IMR-90 (cell line): Measurements from ENCODE around the gene TENT5C. TPM values are rescaled to one million over a fixed set of nuclear protein-coding genes. Genes with fewer than 3 reads are reported as not detected.

ENCODE experiments used
- ATAC-seq: fragments of 200-7000 bp; cut with Tn5 transposase; 2 replicates; pipeline ENCODE4 v1.9.1; 2020; ENCODE audit warnings: low read depth, mild to moderate bottlenecking, moderate library complexity
- BruUV-seq: library from RNA; stranded (reverse); fragments of 400-500 nt; replicated peaks from 2 replicates; lab custom pipeline; 2021; lab: Mats Ljungman, UMichigan
- CTCF ChIA-PET: fragments of 300-600 bp; formaldehyde crosslinking; extraction: SDS; loops from one replicate; lab custom pipeline; 2021; ENCODE audit warnings: antibody characterized with exemption; lab: Yijun Ruan, JAX
- POLR2A ChIA-PET: fragments of 300-600 bp; sonication (Branson Sonifier 250); formaldehyde crosslinking; loops from one replicate; lab custom pipeline; 2022; ENCODE audit warnings: antibody characterized with exemption; ENCODE audit not compliant: unreplicated experiment; lab: Charles Lee
- DNase-seq: peaks from one replicate; pipeline ENCODE4 v3.0.0; 2013
- H2AFZ ChIP-seq: replicated peaks from 2 replicates; pipeline ENCODE3; 2013; ENCODE audit warnings: low read length, mild to moderate bottlenecking; ENCODE audit not compliant: poor library complexity
- H2AK5ac ChIP-seq: 2 replicates; pipeline ENCODE4 v1.6.1; 2013; ENCODE audit warnings: low read depth, low read length, inconsistent platforms
- H2AK9ac ChIP-seq: replicated peaks from 2 replicates; pipeline ENCODE3; 2013; ENCODE audit warnings: mild to moderate bottlenecking, low read depth, low read length, moderate library complexity; ENCODE audit not compliant: poor library complexity
- H2BK120ac ChIP-seq: 2 replicates; pipeline ENCODE4 v1.6.1; 2013; ENCODE audit warnings: low read depth, low read length, inconsistent platforms
- H2BK15ac ChIP-seq: 3 replicates; pipeline ENCODE4 v1.6.1; 2013; ENCODE audit warnings: low read depth, low read length, inconsistent platforms
- H2BK20ac ChIP-seq: 2 replicates; pipeline ENCODE4 v1.6.1; 2013; ENCODE audit warnings: low read depth, mild to moderate bottlenecking, inconsistent platforms, low read length, moderate library complexity
- H2BK5ac ChIP-seq: 2 replicates; pipeline ENCODE4 v1.6.1; 2013; ENCODE audit warnings: mild to moderate bottlenecking, low read depth, low read length, inconsistent platforms; ENCODE audit not compliant: poor library complexity, severe bottlenecking
- H3K14ac ChIP-seq: replicated peaks from 2 replicates; pipeline ENCODE4 v1.6.1; 2013; ENCODE audit warnings: low read depth, low read length, inconsistent platforms
- H3K18ac ChIP-seq: 2 replicates; pipeline ENCODE4 v1.6.1; 2013; ENCODE audit warnings: low read depth, low read length, control low read depth
- H3K23ac ChIP-seq: 2 replicates; pipeline ENCODE4 v1.6.1; 2013; ENCODE audit warnings: low read depth, low read length, inconsistent platforms
- H3K27ac ChIP-seq: 2 replicates; pipeline ENCODE4 v1.5.1; 2013; ENCODE audit warnings: mild to moderate bottlenecking, control low read depth, low read length; ENCODE audit not compliant: insufficient read depth
- H3K27me3 ChIP-seq: 2 replicates; pipeline ENCODE4 v1.6.1; 2013; ENCODE audit warnings: low read length; ENCODE audit not compliant: control insufficient read depth, insufficient read depth
- H3K36me3 ChIP-seq: 2 replicates; pipeline ENCODE4 v1.6.1; 2013; ENCODE audit warnings: low read length, mixed read lengths; ENCODE audit not compliant: control insufficient read depth, insufficient read depth
- H3K4ac ChIP-seq: 2 replicates; pipeline ENCODE4 v1.6.1; 2013; ENCODE audit warnings: low read depth, low read length, inconsistent platforms
- H3K4me1 ChIP-seq: 2 replicates; pipeline ENCODE4 v1.6.1; 2013; ENCODE audit warnings: low read length, mixed read lengths; ENCODE audit not compliant: control insufficient read depth, insufficient read depth
- H3K4me2 ChIP-seq: 2 replicates; pipeline ENCODE4 v1.6.1; 2013; ENCODE audit warnings: low read depth, mild to moderate bottlenecking, control low read depth, low read length, moderate library complexity
- H3K4me3 ChIP-seq: 2 replicates; pipeline ENCODE4 v1.5.1; 2013; ENCODE audit warnings: low read depth, mild to moderate bottlenecking, control low read depth, low read length, moderate library complexity; ENCODE audit not compliant: insufficient read depth
- H3K56ac ChIP-seq: 2 replicates; pipeline ENCODE4 v1.6.1; 2013; ENCODE audit warnings: low read length, inconsistent platforms; ENCODE audit not compliant: insufficient read depth; ENCODE audit errors: extremely low read depth
- H3K79me1 ChIP-seq, 2 experiments: 2 replicates each; pipeline ENCODE4 v1.6.1; 2013; ENCODE audit warnings: low read length in 2 of 2, inconsistent platforms in 1 of 2, low read depth in 1 of 2
- H3K9ac ChIP-seq: 2 replicates; pipeline ENCODE4 v1.6.1; 2013; ENCODE audit warnings: low read depth, low read length, control low read depth
- H3K9me1 ChIP-seq: 2 replicates; pipeline ENCODE4 v1.6.1; 2013; ENCODE audit warnings: low read length, inconsistent platforms; ENCODE audit not compliant: insufficient read depth
- H3K9me3 ChIP-seq: 2 replicates; pipeline ENCODE4 v1.6.1; 2013; ENCODE audit warnings: low read length; ENCODE audit not compliant: control insufficient read depth, insufficient read depth
- H4K20me1 ChIP-seq: 2 replicates; pipeline ENCODE4 v1.6.1; 2013; ENCODE audit warnings: low read length, inconsistent platforms; ENCODE audit not compliant: insufficient read depth
- H4K5ac ChIP-seq: 2 replicates; pipeline ENCODE4 v1.6.1; 2013; ENCODE audit warnings: mild to moderate bottlenecking, low read depth, low read length, control low read depth
- H4K8ac ChIP-seq, 2 experiments: 2 replicates each; pipeline ENCODE4 v1.6.1; 2013; ENCODE audit warnings: low read depth in 2 of 2, low read length in 2 of 2, control low read depth in 1 of 2, inconsistent platforms in 1 of 2
- H4K91ac ChIP-seq: 2 replicates; pipeline ENCODE4 v1.6.1; 2013; ENCODE audit warnings: low read depth, low read length, inconsistent platforms; ENCODE audit not compliant: insufficient read depth
- ELK1 ChIP-seq: fragments of 150-350 bp; IDR thresholded peaks from 2 replicates; pipeline ENCODE4 v1.6.1; 2016; ENCODE audit warnings: low read depth, mild to moderate bottlenecking, low read length, moderate library complexity, borderline replicate concordance
- FOS ChIP-seq: fragments of 150-350 bp; IDR thresholded peaks from 2 replicates; pipeline ENCODE4 v1.6.1; 2016; ENCODE audit warnings: low read depth, low read length
- MXI1 ChIP-seq: IDR thresholded peaks from 2 replicates; pipeline ENCODE4 v1.6.1; 2012; ENCODE audit warnings: low read depth, mild to moderate bottlenecking, low read length, moderate library complexity, borderline replicate concordance
- NFE2L2 ChIP-seq: fragments of 150-350 bp; IDR thresholded peaks from 2 replicates; pipeline ENCODE4 v1.6.1; 2016; ENCODE audit warnings: low read depth, mild to moderate bottlenecking, low read length
- RAD21 ChIP-seq: IDR thresholded peaks from 2 replicates; pipeline ENCODE4 v1.6.1; 2012; ENCODE audit warnings: low read length, improper control_type of control experiment
- RFX5 ChIP-seq: IDR thresholded peaks from 2 replicates; pipeline ENCODE4 v1.8.0; 2012; ENCODE audit warnings: low read depth, mild to moderate bottlenecking, low read length, moderate library complexity
- USF2 ChIP-seq: fragments of 150-350 bp; IDR thresholded peaks from 2 replicates; pipeline ENCODE4 v1.6.1; 2017; ENCODE audit warnings: mild to moderate bottlenecking, antibody characterized with exemption, low read length, low read depth
- WGBS, 2 experiments: methylation state at CpG; one replicate each; pipeline versions ENCODE4 v1.1.5 to v1.1.7; 2013; ENCODE audit warnings: missing lambda C conversion rate in 2 of 2; ENCODE audit not compliant: insufficient read length in 1 of 2; ENCODE audit errors: extremely low coverage in 2 of 2; 5-methylcytosine and 5-hydroxymethylcytosine counted together
- dilution Hi-C: fragments of 300-500 bp; cut with HindIII; formaldehyde crosslinking; loops from one replicate; pipeline ENCODE4 v1.14.3; 2018; ENCODE audit warnings: low sequenced_read_pairs; ENCODE audit not compliant: unreplicated experiment
- in situ Hi-C: fragments of 300-500 bp; cut with MboI; formaldehyde crosslinking; loops from 3 replicates; pipeline ENCODE4 v1.14.3; 2019; ENCODE audit warnings: low sequenced_read_pairs, inconsistent platforms, mixed read lengths
- intact Hi-C: fragments of 100-400 bp; cut with micrococcal nuclease; formaldehyde crosslinking; loops from 2 replicates; pipeline ENCODE4 v1.10.0; 2022
- polyA plus RNA-seq, 3 experiments: library from polyadenylated mRNA; depleted of rRNA; stranded (reverse); fragments of >200 nt; gene quantifications; 2 replicates each; pipeline ENCODE4 v1.2.3, GENCODE V29; 2012; ENCODE audit warnings: low replicate concordance in 1 of 3
- total RNA-seq: library from RNA; depleted of rRNA; stranded (reverse); fragments of >200 nt; gene quantifications from 2 replicates; pipeline ENCODE4 v1.2.3, GENCODE V29; 2012

The TENT5C gene
- total and polyA plus RNA-seq, 2 of the 4 experiments (the other 2 are of a cell fraction) = 1.5 to 4.1 TPM

GRCh38 chr1:117629625-117630422, 24.0 kb downstream of the TENT5C start:
- Histone ChIP-seq H4K20me1 (peaks cover 46% of the 10 kb centered on the region; the same call in 1 of the 2 replicates), H3K27me3 (no peaks in the 10 kb centered on the region), H3K9ac (no peak overlapping the region), H2BK20ac (no peak overlapping the region), H3K56ac (no peak overlapping the region), H3K4me3 (no peak overlapping the region), H2BK15ac (no peak overlapping the region), H2AK5ac (no peak overlapping the region), H2BK120ac (no peak overlapping the region), H3K4me2 (no peak overlapping the region), H3K18ac (no peak overlapping the region), H2AFZ (no peak overlapping the region), H3K4ac (no peak overlapping the region), H4K91ac (no peak overlapping the region), H3K9me3 (no peaks in the 10 kb centered on the region), H3K23ac (no peak overlapping the region), H4K5ac (no peak overlapping the region), H4K8ac (no peak overlapping the region), H2BK5ac (no peak overlapping the region), H3K36me3 (peaks cover 2% of the 10 kb centered on the region; the same call in 1 of the 2 replicates), H3K79me1 (peaks cover 6 to 49% of the 10 kb centered on the region in 2 experiments; a peak in 3 of 4 replicates), H3K14ac (no peak overlapping the region), H3K4me1 (peaks cover 4% of the 10 kb centered on the region; the same call in 1 of the 2 replicates), H2AK9ac (no peak overlapping the region), H3K9me1 (peaks cover 31% of the 10 kb centered on the region), H3K27ac (no peak overlapping the region)
- dilution Hi-C loops = no loop called here
- BruUV-seq = no TSS peak
- in situ Hi-C loops = no loop called here
- POLR2A ChIA-PET = no interaction called here
- 100% methylated on average over 2 of the region's 10 CpGs; no CpG with 5 or more reads in 1 of the 2 experiments for WGBS, 2 experiments
- CTCF ChIA-PET = no interaction called here
- TF ChIP-seq USF2 (no peak), NFE2L2 (no peak), MXI1 (no peak), RFX5 (no peak), RAD21 (no peak), ELK1 (no peak), FOS (no peak)
- no peak for ATAC-seq
- no peak for DNase-seq
- intact Hi-C loops = no loop called here
